GM12891 (cell line): ENCODE results near the gene TBX4.

Experiments
- DNase-seq: peaks from one replicate; pipeline ENCODE4 v3.0.0; 2011; ENCODE audit warnings: low spot score; ENCODE audit not compliant: insufficient read length
- FAIRE-seq: peaks from 2 replicates; lab custom pipeline; 2011; peaks lifted over from hg19 to GRCh38; lab: Jason Lieb, UNC
- PAX5 ChIP-seq: IDR thresholded peaks from 2 replicates; pipeline ENCODE4 v1.6.1; 2011; ENCODE audit warnings: low read length, moderate library complexity, mild to moderate bottlenecking; ENCODE audit not compliant: insufficient read depth, severe bottlenecking
- POLR2A ChIP-seq: IDR thresholded peaks from 2 replicates; pipeline ENCODE4 v1.6.1; 2011; ENCODE audit warnings: low read depth, low read length, control low read depth
- POLR2AphosphoS5 ChIP-seq: IDR thresholded peaks from 2 replicates; pipeline ENCODE4 v1.6.1; 2011; ENCODE audit warnings: low read depth, low read length, control low read depth
- POU2F2 ChIP-seq: IDR thresholded peaks from 2 replicates; pipeline ENCODE4 v1.6.1; 2011; ENCODE audit warnings: low read depth, mild to moderate bottlenecking, control low read depth, low read length, moderate library complexity
- SPI1 ChIP-seq: IDR thresholded peaks from 2 replicates; pipeline ENCODE4 v1.6.1; 2011; ENCODE audit warnings: low read depth, low read length, control low read depth
- TAF1 ChIP-seq: IDR thresholded peaks from 2 replicates; pipeline ENCODE4 v1.6.1; 2011; ENCODE audit warnings: low read depth, low read length, control low read depth

Gene TBX4

DNA sequence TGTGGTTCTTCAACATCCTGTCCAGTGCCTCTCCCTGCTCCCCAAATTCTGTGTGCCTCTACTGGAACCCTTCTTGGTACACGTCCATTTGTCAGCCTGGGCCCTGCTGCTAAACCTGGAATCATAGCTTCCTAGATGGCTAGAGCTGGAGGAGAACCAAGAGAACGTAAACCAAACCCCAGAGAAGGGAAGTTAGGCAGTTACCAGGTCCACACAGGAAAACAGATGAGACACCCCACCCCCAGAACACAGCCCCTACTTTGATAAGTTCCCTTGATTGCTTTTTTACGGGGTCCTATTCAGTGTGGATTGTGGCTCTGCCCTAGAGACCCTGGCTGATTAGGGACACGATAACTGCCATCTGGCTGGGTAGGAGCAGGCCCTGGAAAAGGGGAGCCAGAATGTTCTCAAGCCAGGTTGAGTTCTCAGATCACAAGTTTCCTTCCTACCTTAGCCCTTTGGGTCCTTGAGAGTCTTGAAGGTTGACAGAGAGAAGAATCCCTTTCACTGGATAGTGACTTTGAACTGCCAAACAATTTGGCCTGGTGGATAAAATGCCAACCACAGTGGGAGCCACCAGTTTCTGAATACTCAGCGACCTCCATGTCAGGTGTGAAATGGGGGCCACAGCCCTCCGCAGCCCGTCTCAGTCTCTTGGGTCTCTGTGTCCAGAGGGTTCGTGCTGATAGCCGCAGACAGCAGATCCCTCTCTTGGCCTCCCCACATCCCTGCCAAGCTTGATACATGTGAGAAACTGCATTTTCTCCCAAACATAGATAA is 7.9 kb downstream of the TBX4 start:
- no peak for TF ChIP-seq POLR2AphosphoS5
- TF ChIP-seq PAX5 = no peak
- TF ChIP-seq SPI1 = no peak
- no peak for TF ChIP-seq POU2F2
- TF ChIP-seq TAF1 = no peak
- no peak for TF ChIP-seq POLR2A
- no peak for FAIRE-seq
- DNase-seq = no peak

DNA sequence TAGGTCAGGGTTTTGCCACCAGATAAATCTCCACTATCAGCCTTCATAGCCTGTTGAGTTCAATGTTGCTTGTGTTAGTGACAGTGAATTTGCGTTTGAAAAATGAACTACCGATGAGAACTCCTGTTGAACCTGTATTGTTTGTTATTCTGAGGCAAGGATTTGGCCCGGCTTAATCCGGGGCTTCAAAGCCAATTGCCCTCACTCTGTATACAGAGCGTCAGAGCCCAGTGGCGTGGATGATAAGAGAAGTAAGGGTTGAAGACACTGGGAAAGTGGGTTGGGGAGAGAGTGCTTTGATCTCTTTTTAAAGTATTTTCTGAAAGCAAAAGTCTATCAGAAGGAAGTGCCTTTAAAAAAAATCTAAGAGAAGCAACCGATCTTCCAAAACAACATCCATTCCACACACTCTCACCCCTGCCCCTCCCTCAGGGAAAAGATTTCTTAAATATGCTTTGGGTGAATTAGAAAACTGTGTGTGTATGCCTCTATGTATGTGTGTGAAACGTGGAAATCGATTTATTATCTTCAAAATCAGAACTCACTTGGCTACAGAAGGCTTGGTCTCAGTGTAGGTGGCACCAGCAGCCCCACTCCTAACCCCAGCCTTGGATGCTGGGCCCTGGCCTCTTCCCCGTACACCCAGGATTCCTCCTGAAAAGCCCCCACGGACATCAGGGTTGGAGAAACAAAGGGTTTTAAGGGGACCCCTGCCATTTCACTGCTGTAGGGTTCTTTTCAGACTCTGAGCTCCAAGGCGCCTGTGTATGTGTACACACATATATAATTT is 8.8 kb downstream of the TBX4 start:
- TF ChIP-seq PAX5 (no peak), POU2F2 (no peak)
- no peak for DNase-seq
- FAIRE-seq = no peak

DNA sequence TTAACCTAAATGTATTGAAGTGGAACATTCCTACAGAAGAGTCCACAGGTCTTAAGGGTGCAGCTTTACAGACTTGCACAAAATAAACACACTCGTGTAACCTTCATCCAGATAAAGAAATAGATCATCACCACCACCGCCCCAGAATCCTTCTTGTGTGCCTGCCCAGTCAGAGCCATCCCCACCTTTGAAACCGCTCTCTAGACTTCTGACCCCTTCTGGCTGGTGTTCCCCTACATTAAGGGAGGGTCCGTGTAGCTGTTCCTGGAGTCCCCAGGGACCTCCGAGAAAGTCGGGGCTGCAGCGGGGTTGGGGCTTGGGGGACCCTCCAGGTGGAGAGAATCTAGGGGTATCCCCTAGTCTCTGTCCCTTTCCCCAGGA is 9.4 kb downstream of the TBX4 start:
- no peak for FAIRE-seq

DNA sequence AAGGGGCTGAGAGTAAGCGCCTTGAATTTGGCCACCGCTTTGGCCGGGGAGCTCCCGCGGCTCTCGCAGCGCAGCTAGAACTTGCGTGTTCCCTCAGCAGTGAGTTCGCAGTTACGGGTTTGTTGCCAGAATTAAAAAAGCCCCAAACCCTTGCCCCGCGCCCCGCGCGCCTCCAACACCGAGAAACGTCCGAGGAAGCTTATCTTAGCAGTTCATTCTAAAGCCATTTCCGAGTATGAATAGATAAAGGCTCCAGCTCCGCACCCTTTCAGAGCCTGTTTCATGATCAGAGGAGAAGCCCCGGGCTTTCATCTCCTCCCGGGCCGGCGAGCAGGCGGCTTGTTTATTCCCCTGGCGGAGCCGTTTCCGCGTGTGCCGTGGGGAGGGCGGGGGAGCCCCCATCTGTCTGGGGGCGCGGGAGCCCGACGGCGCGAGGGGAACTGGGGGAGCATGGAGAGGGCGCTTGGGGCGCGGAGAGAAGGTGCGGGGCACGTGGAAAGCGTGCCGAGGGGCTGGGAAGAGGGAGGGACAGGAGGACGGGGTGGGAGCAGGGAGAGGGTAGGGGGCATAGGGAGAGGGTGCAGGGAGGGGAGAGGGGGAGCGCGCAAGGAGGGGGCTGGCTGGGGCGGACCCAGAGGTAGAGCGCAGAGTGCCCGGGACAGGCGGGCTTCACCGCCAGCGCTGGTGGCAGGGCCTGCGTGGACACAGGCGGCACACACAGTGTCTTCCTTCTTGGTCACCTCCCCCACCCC is 9.9 kb downstream of the TBX4 start:
- FAIRE-seq = no peak
- no peak for TF ChIP-seq PAX5
- no peak for TF ChIP-seq POLR2A
- TF ChIP-seq POLR2AphosphoS5 = no peak
- TF ChIP-seq SPI1 = no peak
- TF ChIP-seq POU2F2 = no peak
- no peak for TF ChIP-seq TAF1
- DNase-seq = no peak

More for the DNA sequence above, 9.4 kb downstream of the TBX4 start:
- TF ChIP-seq SPI1 (no peak), TAF1 (no peak), POLR2A (no peak), PAX5 (no peak), POLR2AphosphoS5 (no peak), POU2F2 (no peak)
- no peak for DNase-seq

DNA sequence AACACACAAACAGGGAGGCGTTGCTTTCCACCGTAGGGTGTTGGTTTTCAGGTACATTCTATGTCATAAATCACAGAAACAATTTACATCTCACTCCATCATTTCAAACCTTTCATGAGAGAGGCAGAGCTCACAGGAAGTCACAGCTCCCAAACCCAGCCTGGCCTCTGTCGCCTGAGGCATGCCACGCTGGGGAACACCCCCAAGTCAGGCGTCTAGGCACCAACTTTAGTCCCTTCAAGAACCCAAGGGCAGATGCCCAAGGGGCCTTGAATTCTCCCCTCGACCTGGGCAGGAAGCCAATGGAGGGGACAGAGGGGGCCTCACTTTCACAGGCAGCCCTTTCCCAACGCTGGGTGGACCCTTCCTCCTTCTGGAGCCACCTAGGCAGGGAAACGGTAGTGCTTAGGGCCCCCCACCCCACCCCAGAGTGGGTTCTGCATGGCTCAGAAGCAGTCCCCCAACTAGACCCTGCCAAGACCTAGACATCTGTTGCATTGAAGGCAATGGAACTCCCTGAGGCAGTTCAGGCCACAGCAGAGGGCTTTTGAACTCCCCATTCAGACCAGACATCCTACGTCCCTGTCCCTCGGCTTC is 10.6 kb downstream of the TBX4 start:
- no peak for DNase-seq
- TF ChIP-seq POLR2AphosphoS5 (no peak), TAF1 (no peak), PAX5 (no peak), POU2F2 (no peak), SPI1 (no peak), POLR2A (no peak)
- no peak for FAIRE-seq

DNA sequence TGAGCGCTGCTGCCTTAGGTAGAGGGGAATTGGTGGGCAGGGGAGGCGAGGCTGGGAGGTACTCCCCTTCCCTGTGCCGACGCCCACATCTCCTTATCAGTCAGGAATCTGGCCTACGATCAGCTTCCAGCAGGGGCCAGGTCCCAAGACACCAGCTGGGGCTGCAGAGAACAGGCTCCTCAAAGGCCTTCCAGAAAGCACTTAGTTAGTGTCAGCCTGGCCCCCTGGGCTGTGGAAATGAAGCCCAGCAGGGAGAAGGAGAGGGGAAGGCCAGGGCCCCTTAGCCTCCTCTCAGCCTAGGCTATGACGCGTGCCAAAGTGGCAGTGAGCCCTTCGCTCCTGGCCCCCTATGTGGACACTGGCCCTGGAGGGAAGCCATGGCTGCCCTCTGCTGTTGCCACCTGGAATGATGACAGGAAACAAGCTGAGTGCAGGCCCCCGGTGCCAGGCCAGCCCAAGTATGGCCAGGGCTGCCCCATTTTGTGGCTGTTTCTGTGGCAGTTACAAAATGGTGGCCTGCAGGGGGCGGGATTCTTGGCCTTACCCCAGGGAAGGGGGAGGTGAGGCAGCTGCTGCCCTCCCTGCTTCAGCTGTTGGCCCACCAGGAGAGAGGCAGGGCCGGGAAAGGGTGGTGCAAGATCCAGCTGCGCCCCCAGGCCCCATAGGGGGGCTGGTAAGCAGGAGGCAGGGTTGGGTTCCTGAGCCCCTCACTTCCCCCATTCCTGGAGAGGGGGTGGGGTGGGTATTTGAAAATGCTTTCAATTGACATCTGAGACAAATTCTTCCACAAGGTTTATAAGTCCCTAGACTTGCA is 11.3 kb downstream of the TBX4 start:
- FAIRE-seq = no peak
- DNase-seq = no peak
- TF ChIP-seq POU2F2 = no peak
- TF ChIP-seq TAF1 = no peak
- TF ChIP-seq POLR2AphosphoS5 = no peak
- no peak for TF ChIP-seq PAX5
- TF ChIP-seq SPI1 = no peak
- no peak for TF ChIP-seq POLR2A

DNA sequence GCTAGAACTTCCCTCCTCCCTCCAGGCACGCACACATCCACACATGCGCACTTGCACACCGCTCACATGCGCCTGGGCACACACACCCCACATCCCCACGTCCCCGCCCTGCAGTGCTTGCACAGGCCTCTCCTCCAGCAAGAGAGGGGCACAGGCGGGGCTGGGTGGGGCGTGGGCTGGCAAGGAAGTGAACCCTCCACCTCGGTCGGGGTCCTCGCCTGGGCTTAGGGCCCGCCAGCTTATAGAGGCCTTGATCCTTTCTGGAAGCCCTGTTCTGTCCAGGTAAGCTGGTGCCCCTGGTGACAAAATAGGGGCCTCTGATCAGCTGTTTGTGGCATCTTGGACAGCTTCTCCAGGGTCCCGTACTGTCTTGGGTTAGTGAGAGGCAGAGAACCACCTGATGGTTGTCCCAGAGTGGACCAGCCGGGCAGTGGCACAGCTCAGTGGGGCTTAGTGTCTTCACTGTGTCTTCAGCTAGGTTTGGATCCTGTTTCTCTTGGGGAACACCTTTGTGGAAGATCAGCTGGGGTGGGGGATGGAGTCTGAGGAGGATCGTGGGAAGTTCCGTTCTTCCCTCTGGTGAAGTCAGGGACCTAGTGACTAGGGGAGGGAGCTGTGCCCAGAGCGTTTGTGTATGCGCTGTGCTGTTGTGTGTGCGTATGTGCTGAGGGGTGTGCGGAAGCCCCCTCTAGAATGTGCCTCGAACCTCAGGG is 12.1 kb downstream of the TBX4 start:
- no peak for DNase-seq
- no peak for TF ChIP-seq TAF1
- TF ChIP-seq POLR2A = no peak
- TF ChIP-seq PAX5 = no peak
- no peak for TF ChIP-seq POU2F2
- no peak for TF ChIP-seq SPI1
- no peak for TF ChIP-seq POLR2AphosphoS5
- no peak for FAIRE-seq

DNA sequence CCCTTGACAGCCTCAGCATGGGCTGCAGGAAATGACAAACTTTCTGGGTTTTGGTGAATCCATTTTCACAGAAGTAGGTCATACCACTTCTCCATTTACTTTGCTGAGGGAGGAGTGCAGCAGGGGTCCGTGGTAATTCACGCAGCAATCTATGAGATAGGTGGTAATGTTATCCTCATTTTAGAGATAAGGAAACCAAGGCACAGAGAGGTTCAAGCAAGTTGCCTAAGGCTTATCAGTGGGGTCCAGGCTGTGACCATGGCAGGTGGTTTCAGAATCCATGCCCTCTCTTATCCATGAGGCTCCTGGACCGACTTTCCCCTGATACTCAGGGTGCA is 12.6 kb downstream of the TBX4 start:
- TF ChIP-seq TAF1 = no peak
- TF ChIP-seq POLR2AphosphoS5 = no peak
- no peak for TF ChIP-seq PAX5
- TF ChIP-seq SPI1 = no peak
- no peak for TF ChIP-seq POLR2A
- no peak for TF ChIP-seq POU2F2
- no peak for DNase-seq
- no peak for FAIRE-seq
